Upper lobe of right lung (tissue), 1 donor: ENCODE results near the gene HDAC11. TPM values are rescaled to one million over a fixed set of nuclear protein-coding genes. Genes with fewer than 3 reads are reported as not detected.
A peak's percentile ranks its signal among the peaks of the same experiment; 100 is the strongest.

Experiments used
- ATAC-seq: fragments of 200-7000 bp; cut with Tn5 transposase; one replicate; pipeline ENCODE4 v1.9.1; 2020; ENCODE audit warnings: mild to moderate bottlenecking, moderate library complexity
- DNase-seq: peaks from one replicate; pipeline ENCODE4 v3.0.0-alpha.2; 2020
- H3K27ac ChIP-seq: fragments of 200-600 bp; one replicate; pipeline ENCODE4 v1.8.0; 2022
- H3K27me3 ChIP-seq: fragments of 200-600 bp; one replicate; pipeline ENCODE4 v1.8.0; 2022; ENCODE audit warnings: mild to moderate bottlenecking
- H3K36me3 ChIP-seq: fragments of 200-600 bp; one replicate; pipeline ENCODE4 v1.8.0; 2022
- H3K4me1 ChIP-seq: fragments of 200-600 bp; one replicate; pipeline ENCODE4 v1.8.0; 2022
- H3K4me3 ChIP-seq: fragments of 200-600 bp; one replicate; pipeline ENCODE4 v1.8.0; 2022; ENCODE audit warnings: mild to moderate bottlenecking
- H3K9me3 ChIP-seq: fragments of 200-600 bp; one replicate; pipeline ENCODE4 v1.8.0; 2022
- intact Hi-C: fragments of 100-400 bp; cut with DNase I; formaldehyde crosslinking; loops from one replicate; pipeline ENCODE4 v1.11.0; 2022
- total RNA-seq: library from RNA; stranded (reverse); fragmentation: NEBNext Ultra II Directional; extraction: Animal tissue kit (Norgen Biotek cat#: 25700); gene quantifications from one replicate; pipeline ENCODE4 v1.2.1, GENCODE V29; 2021
- TF ChIP-seq, protein P1 (sequence below): fragments of 200-600 bp; IDR thresholded peaks from one replicate; pipeline ENCODE4 v1.8.0; 2022; ENCODE audit warnings: antibody characterized with exemption
- donor health status: DM: no; HTN: yes; CAD: no; lungs with severe emphysema.

The HDAC11 gene
- total RNA-seq, 1 donor from 2014 or later = 15.0 TPM

GRCh38 chr3:13549623-13550422 lies 69.7 kb downstream of the HDAC11 start:
- Histone ChIP-seq H3K4me1 (peaks cover 10% of the 10 kb centered on the region), H3K27ac (no peak overlapping the region), H3K27me3 (peaks cover 8% of the 10 kb centered on the region), H3K4me3 (peak overlapping the region; percentile 29), H3K36me3 (no peaks in the 10 kb centered on the region), H3K9me3 (no peaks in the 10 kb centered on the region)
- no peak for ATAC-seq
- TF ChIP-seq, protein P1, sequence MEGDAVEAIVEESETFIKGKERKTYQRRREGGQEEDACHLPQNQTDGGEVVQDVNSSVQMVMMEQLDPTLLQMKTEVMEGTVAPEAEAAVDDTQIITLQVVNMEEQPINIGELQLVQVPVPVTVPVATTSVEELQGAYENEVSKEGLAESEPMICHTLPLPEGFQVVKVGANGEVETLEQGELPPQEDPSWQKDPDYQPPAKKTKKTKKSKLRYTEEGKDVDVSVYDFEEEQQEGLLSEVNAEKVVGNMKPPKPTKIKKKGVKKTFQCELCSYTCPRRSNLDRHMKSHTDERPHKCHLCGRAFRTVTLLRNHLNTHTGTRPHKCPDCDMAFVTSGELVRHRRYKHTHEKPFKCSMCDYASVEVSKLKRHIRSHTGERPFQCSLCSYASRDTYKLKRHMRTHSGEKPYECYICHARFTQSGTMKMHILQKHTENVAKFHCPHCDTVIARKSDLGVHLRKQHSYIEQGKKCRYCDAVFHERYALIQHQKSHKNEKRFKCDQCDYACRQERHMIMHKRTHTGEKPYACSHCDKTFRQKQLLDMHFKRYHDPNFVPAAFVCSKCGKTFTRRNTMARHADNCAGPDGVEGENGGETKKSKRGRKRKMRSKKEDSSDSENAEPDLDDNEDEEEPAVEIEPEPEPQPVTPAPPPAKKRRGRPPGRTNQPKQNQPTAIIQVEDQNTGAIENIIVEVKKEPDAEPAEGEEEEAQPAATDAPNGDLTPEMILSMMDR = no peak
- intact Hi-C loops = no loop called here
- no peak for DNase-seq

DNA sequence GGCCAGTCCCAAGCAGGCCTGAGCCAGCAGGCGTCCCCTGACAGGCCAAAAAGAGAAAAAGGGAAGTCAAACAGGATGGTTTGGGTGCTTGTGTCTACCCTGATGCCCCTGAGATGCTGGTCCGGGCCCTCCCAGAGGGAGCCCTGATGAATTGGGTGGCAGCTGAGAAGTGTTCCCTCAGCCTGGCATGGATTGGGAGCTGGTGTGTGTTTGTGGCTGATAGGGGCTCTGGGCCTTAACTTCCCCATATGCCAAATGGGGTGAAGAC lies 70.3 kb downstream of the HDAC11 start:
- Histone ChIP-seq H3K9me3 (no peaks in the 10 kb centered on the region), H3K4me1 (peaks cover 10% of the 10 kb centered on the region), H3K36me3 (no peaks in the 10 kb centered on the region), H3K4me3 (no peak overlapping the region), H3K27me3 (peaks cover 8% of the 10 kb centered on the region), H3K27ac (no peak overlapping the region)
- ATAC-seq (no peak), DNase-seq (no peak)
- intact Hi-C loops = no loop called here
- TF ChIP-seq, protein P1 = no peak

- no peak for ATAC-seq
- peaks cover 8% of the 10 kb centered on the region for H3K27me3 ChIP-seq
- intact Hi-C loops = no loop called here
- no peaks in the 10 kb centered on the region for H3K9me3 ChIP-seq
- H3K4me1 ChIP-seq = peaks cover 10% of the 10 kb centered on the region
- no peak overlapping the region for H3K4me3 ChIP-seq
- H3K27ac ChIP-seq = no peak overlapping the region
- DNase-seq = no peak
- TF ChIP-seq, protein P1 = no peak
- no peaks in the 10 kb centered on the region for H3K36me3 ChIP-seq
These were observed 70.8 kb downstream of the HDAC11 start for GRCh38 chr3:13550791-13551360.

DNA sequence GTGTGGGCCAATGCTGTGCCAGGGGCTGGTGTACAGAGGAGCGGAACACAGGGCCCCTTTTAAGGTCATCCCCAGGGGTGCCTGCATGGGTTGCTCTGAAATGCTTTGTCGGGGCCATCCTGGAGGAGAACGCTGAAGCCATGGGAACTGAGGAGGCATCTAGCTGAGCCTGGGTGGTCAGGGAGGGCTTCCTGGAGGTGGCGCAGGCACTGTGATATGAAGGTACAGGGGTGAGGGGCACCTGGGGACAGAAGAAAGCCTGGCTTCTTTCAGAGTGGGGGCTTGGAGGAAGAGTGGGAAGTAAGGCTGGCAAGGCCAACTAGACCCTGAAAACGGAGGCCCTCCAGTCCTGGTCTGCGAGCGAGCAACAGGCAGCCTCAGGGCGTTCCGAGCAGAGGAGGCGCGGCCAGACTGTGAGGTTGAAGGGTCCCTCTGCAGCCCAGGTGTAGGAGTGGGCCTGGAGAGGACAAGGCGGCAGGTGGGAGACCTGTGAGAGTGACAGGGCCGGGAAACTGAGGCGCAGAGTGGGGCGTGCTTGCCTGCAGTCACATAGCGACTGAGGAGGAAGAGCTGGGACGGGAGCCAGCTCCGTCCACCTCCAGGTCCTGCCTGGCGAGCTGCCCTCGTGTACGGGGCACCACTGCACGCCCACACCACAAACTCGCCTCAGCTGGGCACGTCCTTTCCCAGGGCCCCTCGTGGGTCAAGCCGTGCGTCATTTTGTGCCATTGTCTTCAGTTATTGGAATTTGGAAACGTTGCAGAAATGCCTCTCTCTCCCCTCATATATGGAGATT lies 72.9 kb downstream of the HDAC11 start:
- Histone ChIP-seq H3K4me3 (no peak overlapping the region), H3K9me3 (no peaks in the 10 kb centered on the region), H3K27me3 (peaks cover 8% of the 10 kb centered on the region), H3K27ac (no peak overlapping the region), H3K36me3 (no peaks in the 10 kb centered on the region), H3K4me1 (peaks cover 10% of the 10 kb centered on the region)
- no peak for DNase-seq
- intact Hi-C loops = no loop called here
- no peak for ATAC-seq
- TF ChIP-seq, protein P1 = no peak

DNA sequence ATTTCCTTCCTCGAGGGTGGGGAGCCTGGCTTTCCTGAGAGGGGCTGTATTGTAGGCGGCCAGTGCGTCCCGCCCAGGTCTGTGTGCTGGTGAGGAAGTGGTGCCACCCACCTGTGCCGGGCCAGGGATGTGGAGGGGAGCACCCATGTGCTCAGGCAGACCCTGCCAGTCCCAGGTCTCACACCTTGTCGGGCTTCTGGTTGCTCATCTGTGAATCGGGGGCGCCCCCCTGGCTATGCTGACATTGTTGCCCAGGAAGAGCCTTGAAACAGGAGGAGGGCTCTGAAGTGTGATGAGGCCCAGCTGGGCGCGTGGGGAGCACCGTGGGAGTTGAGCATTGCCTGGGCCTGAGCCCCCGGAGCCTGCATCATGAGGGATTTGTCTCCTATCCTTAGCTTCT lies 73.6 kb downstream of the HDAC11 start:
- H3K9me3 ChIP-seq = no peaks in the 10 kb centered on the region
- peaks cover 4% of the 10 kb centered on the region for H3K4me1 ChIP-seq
- peaks cover 1% of the 10 kb centered on the region for H3K27me3 ChIP-seq
- ATAC-seq = no peak
- no peak overlapping the region for H3K27ac ChIP-seq
- TF ChIP-seq, protein P1 = no peak
- H3K4me3 ChIP-seq = no peak overlapping the region
- H3K36me3 ChIP-seq = no peaks in the 10 kb centered on the region
- intact Hi-C loops = no loop called here
- no peak for DNase-seq
